ENCODE measurements around the gene TMEM161A.

DNA sequence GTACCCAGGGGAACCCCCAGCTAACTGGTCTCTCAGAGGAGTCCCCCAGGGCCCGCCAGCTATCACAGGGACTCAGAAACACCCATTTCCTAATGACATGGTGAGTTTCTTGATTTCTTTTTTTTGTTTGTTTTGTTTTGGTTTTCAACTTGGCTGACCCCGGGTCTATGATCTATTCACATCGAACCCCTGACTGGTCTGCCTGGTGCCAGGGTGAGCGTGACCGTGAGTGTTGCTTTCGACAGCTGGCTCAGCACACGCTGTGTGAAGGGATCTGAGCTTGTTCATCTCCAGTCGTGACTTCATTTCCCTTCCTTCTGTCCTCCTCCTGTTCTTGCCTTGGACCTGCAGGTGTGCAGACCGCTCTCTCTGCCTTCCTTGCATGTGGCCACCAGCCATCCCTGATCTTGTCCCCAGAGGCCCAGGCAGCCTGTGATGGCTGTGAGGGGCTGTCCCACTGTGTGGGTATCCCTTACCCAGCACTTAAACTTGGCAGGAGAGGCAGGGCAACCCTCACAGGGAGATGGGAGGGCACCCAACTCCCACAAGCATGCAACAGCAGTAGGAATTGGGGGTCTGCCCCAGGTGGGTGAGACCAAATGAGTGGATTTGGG is 26.2 kb downstream of the TMEM161A start:
- no peak for TF ChIP-seq POLR2A (IDR thresholded peaks at IDR 0.05)
- TF ChIP-seq, protein P1, sequence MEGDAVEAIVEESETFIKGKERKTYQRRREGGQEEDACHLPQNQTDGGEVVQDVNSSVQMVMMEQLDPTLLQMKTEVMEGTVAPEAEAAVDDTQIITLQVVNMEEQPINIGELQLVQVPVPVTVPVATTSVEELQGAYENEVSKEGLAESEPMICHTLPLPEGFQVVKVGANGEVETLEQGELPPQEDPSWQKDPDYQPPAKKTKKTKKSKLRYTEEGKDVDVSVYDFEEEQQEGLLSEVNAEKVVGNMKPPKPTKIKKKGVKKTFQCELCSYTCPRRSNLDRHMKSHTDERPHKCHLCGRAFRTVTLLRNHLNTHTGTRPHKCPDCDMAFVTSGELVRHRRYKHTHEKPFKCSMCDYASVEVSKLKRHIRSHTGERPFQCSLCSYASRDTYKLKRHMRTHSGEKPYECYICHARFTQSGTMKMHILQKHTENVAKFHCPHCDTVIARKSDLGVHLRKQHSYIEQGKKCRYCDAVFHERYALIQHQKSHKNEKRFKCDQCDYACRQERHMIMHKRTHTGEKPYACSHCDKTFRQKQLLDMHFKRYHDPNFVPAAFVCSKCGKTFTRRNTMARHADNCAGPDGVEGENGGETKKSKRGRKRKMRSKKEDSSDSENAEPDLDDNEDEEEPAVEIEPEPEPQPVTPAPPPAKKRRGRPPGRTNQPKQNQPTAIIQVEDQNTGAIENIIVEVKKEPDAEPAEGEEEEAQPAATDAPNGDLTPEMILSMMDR (IDR thresholded peaks at IDR 0.05) = no peak

Measured in heart left ventricle (tissue), 13 donors.